ENCODE measurements around the gene STAT5A.
"Not testable (repeated sequence)": the region's sequence is repeated elsewhere in the genome, so short reads cannot be mapped to it uniquely, and the experiment has no call there.

STAT5A gene

DNA sequence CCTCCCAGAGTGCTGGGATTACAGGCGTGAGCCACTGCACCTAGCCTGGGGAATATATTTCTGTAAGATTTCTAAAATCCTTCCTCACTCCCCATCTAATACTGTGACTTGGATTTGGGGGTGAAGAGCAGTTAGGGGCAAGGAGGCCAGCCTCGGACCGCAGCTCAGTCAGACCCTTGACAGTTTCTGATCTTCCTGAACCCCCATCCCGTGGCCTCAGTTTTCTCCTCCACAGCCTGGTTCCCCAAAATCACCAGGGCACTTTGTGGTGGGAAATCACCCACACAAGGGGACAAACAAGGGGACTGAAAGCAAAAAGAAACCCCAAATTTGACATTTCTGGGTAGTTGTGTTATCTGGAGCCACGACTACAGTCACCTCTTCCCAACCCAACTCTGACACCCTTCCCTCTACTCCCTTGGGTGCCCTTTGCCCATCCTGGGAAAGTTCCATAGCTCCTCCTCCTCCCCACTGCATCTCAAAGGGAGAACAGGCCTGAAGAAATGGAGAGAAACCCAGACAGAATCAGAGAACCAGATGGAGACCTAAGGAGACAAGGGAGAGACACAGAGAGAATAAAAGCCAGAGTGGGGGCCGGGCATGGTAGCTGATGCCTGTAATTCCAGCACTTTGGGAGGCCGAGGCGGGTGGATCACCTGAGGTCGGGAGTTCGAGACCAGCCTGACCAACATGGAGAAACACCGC, 2.8 kb upstream of the STAT5A start:
- no peak for DNase-seq (ENCODE audit: low read depth, low spot score)

DNA sequence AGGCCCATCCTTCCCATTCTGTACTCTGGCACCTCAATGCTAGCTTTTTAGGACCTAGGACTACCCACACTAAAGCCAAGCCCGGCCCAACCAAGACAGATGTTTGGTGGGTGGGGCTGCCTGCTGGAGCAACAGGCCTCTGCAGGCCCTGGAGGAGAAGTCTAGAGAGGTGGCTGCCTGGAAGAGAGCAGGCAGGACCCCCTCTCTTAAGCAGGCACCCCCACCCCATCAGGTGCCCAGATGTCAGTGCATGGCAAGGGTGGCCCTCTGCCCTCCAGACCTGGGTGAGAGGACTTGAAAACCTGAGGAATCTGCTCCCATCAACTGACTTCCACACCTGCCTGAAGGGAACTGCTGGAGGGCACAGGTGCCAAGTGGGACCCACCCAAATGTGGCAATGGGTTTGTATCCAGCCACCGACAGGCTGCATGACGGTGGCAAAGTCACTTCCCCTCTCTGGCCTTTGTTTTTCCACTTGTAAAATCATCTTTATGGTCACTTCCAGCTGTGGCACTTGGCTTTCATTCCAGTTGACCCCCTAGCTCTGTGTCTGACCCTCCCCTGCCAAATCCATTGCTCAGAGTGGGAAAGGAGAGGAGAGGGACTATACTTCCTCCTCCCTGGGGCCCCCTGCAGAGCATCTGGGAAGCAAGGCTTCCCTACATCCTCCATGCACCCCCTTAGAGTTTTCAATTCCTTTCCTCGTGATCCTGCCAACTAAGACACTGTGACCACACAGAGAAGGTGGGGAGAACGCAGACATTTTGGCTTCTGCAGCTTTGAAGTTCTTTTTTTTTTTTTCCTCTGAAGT, 1.7 kb upstream of the STAT5A start:
- DNase-seq (ENCODE audit: low read depth, low spot score) = no peak

DNA sequence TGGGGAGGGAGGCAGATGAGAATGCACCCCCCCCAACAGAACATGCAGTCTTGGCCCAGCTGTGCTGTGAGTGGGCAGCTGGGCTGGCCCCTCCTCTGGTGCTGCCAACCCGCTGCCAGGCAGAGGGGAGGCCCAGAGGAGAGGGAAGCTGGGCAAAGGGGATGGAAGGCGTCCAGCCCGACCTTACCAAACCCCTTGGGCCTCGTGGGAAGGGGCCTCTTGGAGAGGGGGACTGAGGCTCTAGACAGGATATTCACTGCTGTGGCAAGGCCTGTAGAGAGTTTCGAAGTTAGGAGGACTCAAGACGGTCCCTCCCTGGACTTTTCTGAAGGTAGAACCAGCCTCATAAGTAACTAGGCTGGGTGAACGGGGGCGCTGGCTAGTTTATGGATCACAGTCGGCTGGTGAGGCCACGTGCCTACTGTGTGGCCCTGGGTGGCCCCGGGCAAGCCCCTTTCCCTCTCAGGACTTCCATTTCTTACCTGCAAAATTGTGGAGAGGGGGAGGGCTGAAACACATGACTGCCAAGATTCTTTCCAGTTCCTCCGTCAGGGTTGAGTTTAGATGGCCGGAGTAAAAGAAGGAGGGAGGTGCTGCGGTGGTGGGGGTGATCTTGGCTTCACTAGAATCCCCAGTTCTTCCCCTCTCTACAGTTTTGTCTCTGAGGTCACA, 857 bp upstream of the STAT5A start:
- DNase-seq (ENCODE audit: low read depth, low spot score) = no peak

- DNase-seq (ENCODE audit: low read depth, low spot score) = no peak
These were observed 709 bp downstream of the STAT5A start for GRCh38 chr17:42288803-42289610.

DNA sequence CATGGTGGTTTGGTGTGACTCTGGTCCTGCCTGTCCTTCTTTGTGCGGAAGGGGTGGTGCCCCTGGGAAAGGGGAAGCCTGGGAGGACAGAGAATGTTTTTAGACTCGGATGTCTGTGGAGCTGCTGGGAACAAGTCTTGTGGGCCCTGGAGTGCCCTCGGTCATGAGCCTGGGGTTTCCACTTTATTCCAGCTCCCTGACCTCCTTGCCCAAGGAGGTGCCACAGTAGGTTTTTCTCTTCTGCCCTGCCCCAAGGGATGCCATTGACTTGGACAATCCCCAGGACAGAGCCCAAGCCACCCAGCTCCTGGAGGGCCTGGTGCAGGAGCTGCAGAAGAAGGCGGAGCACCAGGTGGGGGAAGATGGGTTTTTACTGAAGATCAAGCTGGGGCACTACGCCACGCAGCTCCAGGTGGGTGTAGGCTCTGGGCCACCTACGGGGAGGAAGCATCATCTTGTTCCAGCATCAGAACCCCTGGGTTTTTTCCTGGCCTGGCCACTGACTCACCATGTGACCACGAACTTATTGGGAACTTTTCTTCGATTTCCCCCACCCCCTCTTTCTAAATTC, 1.4 kb downstream of the STAT5A start:
- no peak for DNase-seq (ENCODE audit: low read depth, low spot score)

- no peak for DNase-seq (ENCODE audit: low read depth, low spot score)
These were observed 2.3 kb downstream of the STAT5A start for GRCh38 chr17:42290577-42290976.

DNA sequence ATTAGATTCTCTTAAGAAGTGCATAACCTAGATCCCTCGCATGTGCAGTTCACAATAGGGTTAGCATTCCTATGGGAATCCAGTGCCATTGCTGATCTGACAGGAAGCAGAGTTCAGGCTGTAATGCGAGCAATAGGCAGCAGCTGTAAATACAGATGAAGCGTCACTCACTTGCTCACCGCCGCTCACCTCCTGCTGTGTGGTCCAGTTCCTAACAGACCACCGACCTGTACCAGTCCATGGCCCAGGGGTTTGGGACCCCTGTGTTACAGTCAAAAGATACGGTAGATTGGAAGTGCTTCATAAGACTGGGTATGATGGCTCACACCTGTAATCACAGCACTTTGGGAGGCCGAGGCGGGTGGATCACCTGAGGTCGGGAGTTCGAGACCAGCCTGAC, 2.8 kb downstream of the STAT5A start:
- no peak for DNase-seq (ENCODE audit: low read depth, low spot score)

DNA sequence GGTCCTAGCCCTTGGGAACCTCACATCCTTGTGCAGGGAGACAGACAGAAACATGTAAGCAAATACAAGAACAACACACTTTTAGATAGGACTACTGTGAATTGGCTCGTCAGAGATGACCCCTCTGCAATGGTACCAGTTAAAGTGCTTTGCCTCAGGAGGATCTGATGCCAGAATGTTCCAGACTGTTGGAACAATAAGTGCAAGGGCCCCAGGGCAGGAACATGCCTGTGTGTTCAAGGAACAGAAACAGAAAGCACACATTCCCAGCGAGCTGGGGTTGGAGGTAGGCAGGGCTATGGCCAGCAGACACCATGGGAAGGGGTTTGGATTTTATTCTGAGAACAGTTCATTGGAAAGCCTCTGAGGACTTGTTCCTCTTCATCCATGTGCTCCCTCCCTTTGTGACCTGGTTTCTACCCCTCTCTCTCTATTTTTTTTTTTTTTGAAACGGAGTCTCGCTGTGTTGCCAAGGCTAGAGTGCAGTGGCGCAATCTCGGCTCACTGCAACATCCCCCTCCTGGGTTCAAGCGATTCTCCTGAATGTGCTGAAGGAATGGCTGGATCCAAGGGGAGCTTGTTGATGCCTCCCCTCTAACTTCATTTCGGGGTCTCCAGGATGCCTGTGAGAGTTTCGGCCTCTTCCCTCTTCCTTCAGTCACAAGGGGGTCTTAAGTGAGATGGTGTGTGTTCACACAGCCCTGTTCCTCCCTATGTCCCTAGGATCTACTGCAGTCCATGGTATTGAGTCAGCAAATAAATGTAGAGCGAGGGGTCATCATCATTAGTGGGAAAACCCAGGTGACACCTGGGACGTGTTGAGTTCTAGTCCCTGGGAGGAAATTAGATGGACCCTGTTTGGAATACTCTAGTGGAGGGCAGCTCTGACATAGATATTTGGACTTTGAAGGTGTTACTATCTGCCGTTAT, 6.4 kb downstream of the STAT5A start:
- DNase-seq (ENCODE audit: low read depth, low spot score) = no peak

DNA sequence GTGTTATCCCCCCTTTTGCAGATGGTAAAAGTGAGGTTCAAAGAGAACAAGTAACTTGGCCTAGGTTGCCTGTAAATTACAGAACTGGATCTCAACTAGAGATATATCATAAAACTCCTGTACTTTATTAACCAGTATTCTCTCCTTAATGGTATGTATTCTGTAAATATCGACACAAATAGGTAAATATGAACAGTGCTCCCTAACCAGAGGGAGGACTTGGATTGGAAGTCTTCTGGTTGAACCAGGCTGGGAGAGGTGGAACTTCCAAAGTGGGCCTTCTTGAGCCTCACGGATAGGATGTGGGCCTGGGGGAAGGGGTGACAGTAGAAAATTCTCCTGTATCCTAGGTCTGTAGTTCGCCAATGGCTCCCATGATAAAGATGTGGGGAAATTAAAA, 7.7 kb downstream of the STAT5A start:
- DNase-seq (ENCODE audit: low read depth, low spot score) = no peak

DNA sequence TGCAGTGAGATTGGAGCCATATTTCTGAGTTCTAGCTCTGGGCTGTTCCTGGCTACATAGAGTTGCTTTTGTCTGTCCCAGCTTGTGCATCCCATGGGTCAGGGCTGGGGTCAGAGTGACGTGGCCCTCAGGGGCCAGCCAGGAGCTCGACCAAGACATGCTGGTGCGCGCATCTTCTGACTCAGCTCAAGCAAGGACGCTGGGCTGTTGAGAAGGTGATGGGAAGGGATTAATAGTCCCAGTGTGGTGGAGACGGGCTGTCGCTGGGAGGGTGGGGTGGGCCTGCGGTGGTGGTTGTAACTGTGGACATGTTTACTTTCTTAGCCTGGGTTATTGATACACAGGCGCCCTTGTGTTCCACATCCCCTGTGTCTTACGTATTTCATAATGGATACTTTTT, 9.5 kb downstream of the STAT5A start:
- DNase-seq (ENCODE audit: low read depth, low spot score) = not testable (repeated sequence)

- DNase-seq (ENCODE audit: low read depth, low spot score) = not testable (repeated sequence)
These were observed 11.1 kb downstream of the STAT5A start for GRCh38 chr17:42299361-42299760.

GRCh38 chr17:42299913-42300312, 11.6 kb downstream of the STAT5A start:
- DNase-seq (ENCODE audit: low read depth, low spot score) = not testable (repeated sequence)

DNA sequence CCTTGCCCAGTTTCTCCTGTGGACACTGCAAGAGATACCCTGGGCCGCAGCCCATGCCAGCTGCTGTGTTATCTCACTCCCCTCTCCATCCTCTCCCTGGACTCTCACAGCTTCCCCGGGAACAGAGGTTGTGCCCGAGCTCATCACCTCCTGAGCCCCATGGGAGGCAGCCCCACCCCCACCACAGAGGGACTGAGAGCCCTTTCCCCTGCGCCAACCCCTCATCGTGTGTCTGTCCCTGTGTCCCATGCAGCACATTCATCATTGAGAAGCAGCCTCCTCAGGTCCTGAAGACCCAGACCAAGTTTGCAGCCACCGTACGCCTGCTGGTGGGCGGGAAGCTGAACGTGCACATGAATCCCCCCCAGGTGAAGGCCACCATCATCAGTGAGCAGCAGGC, 12.7 kb downstream of the STAT5A start:
- DNase-seq (ENCODE audit: low read depth, low spot score) = no peak

- no peak for DNase-seq (ENCODE audit: low read depth, low spot score)
These were observed 15.4 kb downstream of the STAT5A start for GRCh38 chr17:42303694-42304093.

GRCh38 chr17:42304187-42305030, 16.1 kb downstream of the STAT5A start:
- DNase-seq (ENCODE audit: low read depth, low spot score) = no peak

GRCh38 chr17:42305031-42305330, 16.7 kb downstream of the STAT5A start:
- not testable (repeated sequence) for DNase-seq (ENCODE audit: low read depth, low spot score)

DNA sequence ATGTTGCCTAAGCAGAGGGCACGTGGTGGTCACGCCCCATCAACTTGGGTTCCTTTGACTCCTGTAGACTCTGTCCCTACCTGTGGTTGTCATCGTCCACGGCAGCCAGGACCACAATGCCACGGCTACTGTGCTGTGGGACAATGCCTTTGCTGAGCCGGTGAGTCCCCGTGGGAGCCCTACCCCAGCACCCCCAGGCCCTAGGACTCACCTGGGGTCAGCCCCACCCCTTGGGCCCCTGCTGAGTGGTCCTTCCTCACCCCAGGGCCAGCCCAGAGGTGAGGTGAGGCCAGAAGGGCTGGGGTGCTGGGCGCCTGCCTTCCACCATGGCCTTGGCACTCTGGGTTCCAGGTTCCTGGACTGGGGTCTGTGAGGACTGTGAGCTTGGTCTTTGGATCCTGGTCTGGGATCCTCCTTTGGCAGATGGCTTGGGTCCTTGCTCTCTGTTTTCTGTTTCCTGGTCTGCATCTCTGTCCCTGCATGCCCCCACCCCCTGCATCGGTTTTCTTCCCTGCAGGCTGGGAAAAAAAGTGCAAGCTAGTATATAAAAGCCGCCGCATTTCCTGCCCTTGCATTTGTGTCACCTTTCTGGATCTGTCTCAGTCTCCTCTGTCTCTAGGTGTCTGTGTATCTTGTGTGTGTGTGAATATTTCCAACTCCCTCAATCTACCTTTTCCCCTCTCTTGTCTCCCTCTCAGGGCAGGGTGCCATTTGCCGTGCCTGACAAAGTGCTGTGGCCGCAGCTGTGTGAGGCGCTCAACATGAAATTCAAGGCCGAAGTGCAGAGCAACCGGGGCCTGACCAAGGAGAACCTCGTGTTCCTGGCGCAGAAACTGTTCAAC, 17.5 kb downstream of the STAT5A start:
- no peak for DNase-seq (ENCODE audit: low read depth, low spot score)

DNA sequence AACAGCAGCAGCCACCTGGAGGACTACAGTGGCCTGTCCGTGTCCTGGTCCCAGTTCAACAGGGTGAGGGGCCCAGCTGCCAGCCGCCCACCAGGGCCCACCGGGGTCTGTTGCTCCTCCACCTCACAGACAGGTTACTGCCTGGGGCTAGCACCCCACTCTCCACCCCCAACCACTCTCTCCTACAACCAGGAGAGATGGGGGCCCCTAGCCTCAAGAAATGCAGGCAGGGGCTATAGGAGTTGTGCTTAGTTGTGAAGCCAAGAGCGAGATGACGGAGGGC, 18.0 kb downstream of the STAT5A start:
- no peak for DNase-seq (ENCODE audit: low read depth, low spot score)

DNA sequence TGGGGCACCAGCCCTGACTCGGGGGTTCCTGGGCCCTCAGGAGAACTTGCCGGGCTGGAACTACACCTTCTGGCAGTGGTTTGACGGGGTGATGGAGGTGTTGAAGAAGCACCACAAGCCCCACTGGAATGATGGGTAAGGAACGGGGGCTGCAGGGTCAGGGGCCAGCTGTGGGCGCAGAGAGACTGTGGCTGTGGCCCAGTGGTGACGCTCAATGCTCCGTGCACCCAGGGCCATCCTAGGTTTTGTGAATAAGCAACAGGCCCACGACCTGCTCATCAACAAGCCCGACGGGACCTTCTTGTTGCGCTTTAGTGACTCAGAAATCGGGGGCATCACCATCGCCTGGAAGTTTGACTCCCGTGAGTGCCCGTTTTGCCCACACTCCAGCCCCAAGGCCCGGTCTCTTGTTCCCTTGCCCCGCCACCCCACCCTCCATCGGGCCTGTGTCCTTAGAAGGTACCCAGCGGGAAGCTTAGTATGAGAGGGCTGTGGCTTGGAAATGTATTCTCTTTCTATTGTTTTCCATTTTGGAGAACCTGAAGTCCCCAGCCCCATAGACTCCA, 19.1 kb downstream of the STAT5A start:
- DNase-seq (ENCODE audit: low read depth, low spot score) = no peak
